Measurements from ENCODE around the gene ABHD12B.
"Not testable (repeated sequence)": the region's sequence is repeated elsewhere in the genome, so short reads cannot be mapped to it uniquely, and the experiment has no call there.

The ABHD12B gene

DNA sequence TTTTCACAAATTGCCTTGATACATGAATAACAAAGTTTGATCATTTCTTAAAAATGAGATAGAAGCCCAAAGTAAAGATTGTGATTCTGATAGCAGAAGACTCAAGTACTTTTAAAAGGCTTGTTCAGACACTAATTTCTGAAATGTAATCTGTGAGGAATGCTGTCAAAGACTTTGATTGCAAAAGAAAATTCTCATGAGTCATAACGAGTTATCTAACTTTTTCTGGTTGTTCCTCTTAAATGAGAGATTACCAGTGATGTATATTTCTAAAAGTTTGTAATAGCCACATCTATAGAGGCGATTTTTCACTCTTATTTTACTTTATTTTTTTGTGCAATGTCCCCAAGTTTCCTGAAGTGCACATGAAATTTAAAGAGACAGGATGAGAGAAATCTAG is 65.5 kb downstream of the ABHD12B start:
- no peak for FAIRE-seq

DNA sequence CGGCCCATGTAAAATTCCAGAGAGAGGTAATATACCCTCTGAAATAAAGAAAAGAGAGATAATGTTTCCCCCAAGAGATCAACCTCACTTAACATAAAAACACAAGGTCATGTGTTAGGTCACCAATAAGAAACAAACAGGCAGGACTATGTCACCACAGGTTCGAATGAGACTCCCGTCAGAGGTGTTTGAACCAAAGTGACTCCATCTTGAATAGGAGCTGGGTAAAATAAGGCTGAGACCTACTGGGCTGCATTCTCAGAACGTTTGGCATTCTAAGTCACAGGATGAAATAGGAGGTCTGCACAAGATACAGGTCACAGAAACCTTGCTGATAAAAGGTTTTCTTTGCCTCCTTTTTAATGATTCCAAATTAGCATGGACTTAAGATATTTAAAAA is 65.9 kb downstream of the ABHD12B start:
- no peak for FAIRE-seq

DNA sequence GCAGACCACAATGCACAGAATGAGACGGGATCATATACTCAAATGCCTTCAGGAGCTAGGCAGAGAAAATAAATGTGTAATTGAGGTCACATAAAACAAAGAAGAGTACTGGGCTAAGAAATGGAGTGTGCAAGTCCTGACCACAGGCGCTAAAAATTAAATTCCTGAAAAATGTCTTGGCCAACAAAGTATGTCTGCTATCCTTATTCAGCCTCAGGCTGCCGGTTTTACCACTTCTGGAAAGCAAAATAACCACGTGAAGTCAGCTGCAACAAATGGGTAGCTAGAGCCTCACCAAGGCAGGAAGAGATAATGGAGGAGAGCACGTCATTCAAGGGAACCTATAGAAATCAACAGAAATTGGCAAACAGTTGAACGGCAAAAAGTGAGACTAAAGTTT is 69.3 kb downstream of the ABHD12B start:
- no peak for FAIRE-seq

DNA sequence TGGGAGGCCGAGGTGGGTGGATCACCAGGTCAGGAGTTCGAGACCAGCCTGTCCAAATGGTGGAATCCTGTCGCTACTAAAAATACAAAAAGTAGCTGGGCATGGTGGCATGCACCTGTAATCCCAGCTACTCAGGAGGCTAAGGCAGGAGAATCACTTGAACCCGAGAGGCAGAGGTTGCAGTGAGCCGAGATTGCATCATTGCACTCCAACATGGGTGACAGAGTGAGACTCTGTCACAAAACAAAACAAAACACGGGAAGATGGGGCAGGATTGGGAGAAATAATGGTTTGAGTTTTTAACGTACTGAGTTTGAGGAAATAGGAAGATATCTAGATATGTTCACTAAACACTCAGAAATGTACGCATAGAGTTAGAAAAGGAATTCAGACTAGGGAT is 69.8 kb downstream of the ABHD12B start:
- not testable (repeated sequence) for FAIRE-seq

DNA sequence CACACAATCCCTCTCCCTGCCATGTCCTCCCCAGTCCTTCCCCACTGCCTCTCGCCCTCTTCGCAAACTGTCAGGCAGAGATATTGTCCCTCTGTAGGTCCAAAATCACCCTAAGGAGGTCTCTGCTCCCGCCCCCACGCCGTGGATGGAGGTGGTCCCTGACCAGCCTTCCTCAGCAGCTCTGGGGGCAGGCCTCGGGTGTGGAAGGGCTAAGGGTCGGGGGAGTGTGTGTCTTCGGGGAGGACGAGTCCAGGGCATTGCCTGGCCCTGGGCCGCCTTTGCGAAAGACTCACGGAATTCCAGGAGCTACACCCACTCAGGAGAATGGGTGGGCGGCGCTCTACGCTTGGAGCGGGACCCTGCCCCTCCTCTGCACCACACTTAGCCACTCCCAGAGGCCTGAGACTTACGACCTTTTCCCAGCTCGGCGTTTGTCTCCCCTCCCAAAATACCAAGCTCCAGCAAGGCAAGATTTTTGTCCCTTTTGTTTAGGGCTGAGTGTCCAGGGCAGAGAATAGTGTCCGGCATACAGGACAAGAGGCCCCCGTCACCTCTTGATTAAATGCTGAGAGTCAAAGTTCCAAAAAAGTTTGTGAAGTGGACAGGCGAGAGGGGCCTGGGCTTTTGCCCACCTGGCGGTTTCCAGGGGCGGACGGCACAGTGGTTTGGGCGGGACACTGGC is 71.5 kb downstream of the ABHD12B start:
- FAIRE-seq: no peak

DNA sequence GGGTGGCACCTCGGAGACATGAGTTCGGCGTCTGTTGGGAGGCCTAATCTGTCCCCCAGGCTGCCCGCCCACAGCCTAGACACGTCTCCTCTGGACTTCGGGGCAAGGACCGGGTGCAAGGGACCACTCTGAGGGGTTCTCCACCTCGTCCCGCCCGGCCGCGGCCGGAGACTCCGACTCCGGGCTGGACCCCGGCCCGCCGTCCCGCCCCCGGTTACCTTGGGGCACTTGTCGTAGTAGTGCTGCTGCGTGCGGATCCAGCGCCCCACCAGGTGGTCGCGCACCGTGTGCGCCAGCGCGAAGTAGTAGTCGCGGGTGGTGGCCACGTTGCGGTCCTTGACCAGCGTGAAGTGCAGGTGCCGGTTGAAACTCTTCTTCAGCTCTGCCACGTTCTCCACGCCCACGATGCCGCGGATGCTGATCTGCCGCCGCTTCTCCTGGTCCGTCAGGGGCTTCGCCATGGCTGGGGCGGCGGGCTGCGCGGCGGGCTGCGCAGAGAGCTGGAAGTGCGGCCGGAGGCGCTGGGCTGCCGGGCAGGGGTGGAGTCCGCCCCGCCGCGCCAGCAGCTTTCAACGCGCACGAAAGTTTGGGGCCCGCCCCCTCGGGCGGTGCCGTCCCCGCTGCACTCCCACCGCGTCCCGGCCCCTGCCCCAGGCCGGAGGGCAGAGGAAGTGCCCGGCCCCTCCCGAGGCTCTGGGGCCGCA is 72.2 kb downstream of the ABHD12B start, which contains the start of gene PYGL:
Gene PYGL, minus strand, starts transcription at position 541 of the 704 bp plus-strand sequence. Its CDS starts 80 bp downstream, at position 461.
- FAIRE-seq: no peak

DNA sequence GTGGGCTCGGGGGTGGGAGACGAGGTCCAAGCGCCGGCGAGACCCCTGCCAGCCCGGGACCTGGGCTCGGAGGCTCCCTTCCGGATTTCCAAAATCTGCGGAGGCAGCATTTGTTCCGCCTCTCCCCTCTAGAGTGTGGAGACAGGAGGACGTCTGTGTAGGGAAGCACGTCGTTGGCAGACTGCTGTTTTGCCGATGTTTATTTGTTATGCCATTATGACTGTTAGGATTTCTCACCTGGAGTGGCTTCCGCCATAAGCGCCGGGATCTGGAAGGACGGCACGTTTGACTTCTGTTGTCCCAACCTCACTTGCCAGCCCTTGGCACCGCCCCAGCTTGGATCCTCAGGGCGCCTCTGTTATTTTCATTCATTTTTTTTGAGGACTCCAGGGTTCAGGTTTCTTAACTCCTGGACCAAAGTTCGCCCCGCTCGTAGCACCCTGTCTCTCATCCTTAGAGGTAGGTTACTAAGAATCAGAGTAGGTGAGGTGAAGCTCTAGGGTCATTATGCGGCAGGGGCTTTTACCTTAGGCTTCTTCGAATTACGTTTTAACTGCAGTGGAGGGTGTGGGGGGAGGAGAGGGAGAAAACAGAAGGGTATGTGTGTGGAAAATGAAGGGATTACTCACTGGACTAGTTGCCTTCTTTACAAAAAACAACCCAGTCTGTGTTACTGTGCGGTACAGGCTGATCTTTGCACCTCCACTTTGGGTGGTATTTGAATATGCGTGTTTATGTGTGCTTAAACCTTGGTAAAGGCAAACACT is 73.0 kb downstream of the ABHD12B start:
- FAIRE-seq: no peak

DNA sequence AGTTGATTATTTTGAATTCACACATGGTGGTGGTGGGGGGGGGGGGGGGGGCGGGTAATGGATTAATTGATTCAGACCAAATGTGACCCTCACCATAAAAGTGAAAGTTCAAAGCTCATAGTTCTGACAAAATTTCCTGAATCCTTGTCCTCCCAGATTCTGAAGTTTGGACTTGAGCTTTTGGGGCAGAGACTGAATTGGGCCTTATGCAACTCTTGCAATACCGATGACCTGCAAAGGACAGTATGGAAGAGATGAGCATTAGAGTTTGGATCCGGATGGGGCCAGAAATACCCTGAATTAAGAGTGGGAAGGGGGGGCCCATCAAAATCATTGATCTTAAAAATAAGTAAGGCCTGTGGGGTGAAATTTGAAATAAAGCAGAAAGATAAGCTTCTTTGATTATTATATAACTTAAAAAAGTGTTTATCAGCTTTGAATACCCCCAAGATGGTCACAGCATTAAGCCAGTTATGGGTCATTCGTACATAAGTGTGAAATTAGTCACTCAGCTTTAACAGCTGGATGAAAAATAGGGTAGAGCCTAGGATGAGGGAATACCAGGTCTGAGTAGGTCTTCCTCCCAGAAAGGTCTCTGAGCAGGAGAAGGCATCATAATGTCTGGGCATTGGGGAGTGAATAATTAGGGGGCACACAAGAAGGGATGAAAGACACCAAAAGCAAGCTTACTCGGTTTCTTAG is 74.5 kb downstream of the ABHD12B start:
- FAIRE-seq: no peak

DNA sequence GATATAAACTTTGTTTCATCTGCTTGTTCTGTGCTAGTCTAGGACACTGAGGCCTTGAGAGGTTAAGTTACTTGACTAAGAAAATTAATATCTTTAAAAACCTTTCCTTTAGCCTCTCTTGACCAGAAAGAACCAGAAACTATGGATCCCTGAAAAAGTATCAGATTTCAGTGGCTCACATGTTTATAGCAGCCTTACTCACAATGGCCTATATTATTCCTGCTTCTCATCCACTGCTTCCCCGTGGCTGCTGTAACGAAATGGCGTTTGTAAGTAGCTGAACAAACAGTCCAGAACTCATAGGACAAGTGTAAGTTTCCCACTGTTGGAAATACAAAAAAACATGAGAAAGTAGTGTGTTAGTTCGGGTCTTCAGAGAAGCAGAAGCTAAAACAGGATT is 75.6 kb downstream of the ABHD12B start:
- no peak for FAIRE-seq

DNA sequence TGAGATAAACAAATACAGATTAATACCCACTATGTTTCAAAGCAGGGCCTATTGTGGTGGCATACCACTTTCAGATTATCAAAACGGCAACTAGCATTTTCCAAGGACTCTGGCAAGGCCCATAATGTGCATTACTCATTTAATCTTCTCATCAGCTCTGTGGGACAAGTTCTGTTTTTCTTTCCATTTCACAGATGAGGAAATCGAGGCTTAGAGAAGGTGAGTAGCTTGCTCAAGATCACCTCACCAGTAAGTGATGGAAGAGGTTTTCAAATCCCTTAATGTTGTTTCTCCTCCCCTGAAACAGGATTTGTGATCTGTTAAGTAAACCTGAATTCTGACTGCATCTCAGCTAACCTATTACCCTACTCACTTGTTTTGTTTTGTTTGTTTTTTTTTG is 76.4 kb downstream of the ABHD12B start:
- no peak for FAIRE-seq

DNA sequence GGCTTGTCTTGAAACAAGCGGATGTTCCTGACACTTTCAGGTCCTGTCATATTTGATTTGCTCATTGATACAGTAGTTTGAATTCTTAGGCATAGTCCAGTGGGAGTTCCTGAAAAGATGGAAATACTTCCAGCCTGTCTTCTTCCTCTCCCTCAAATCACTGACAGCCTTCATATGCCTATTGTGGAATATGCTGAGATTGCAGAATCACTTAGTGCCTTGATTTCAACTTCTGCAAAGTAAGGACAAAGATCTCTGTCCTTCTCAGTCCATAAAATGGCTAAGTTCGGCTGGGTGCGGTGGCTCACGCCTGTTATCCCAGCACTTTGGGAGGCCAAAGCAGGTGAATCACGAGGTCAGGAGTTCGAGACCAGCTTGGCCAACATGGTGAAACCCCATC is 79.2 kb downstream of the ABHD12B start:
- no peak for FAIRE-seq

DNA sequence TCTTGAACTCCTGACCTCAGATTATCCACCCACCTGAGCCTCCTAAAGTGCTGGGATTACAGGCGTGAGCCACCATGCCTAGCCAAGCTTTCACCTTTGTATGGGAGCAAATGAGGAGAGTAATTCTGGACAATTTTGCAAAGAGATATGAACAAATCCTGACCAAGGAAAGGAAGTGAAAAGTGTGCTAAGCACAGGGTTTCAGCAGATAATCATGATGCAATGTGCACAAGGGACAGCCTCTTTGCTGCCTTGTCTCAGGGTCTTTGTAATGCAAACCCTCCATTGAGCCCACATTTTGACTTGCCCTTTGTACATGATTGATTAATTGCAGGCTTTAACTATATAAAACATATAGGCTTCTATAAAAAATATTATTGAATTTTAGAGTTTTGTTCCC is 81.6 kb downstream of the ABHD12B start:
- no peak for FAIRE-seq

Data from G401.6 (cell line).